Hepatocyte (in vitro differentiated cells): Measurements from ENCODE around the gene MAPK6.

Source experiments
- CTCF ChIP-seq: fragments of 200-600 bp; sonication (generic); IDR thresholded peaks from 2 replicates; pipeline ENCODE4 v1.5.1; 2016; ENCODE audit warnings: antibody characterized with exemption, mild to moderate bottlenecking; ENCODE audit not compliant: poor library complexity
- EZH2phosphoT487 ChIP-seq: fragments of 200-600 bp; sonication (generic); IDR thresholded peaks from one replicate; pipeline ENCODE4 v1.6.1; 2018; ENCODE audit warnings: antibody characterized with exemption, mild to moderate bottlenecking, low read depth, moderate library complexity; ENCODE audit not compliant: unreplicated experiment, severe bottlenecking

GRCh38 chr15:52021128-52021671 is 2.2 kb downstream of the MAPK6 start:
- TF ChIP-seq CTCF, result no peak
- TF ChIP-seq EZH2phosphoT487, result no peak
